Measurements from ENCODE around the gene ETV3.

DNA sequence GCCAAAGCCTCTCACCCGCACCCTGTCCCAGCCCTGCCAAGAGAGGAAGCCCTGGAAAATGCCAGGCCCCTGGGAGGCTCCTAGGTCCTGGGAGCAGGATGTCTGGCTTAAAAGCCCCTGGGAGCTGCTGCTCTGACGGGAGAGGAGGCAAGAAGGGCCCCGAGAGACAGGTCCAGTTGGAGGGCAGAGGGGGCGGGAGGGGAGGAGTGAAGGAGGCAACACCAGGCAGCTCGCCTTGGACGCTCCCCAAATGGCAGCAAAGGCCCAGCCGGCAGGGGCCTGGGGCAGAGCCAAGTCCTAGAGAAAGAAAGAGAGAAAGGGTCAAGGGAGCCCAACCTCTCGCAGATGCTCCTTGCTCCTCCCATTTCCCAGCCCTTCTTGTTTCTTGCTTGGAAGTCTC is 45.4 kb downstream of the ETV3 start:
- TF ChIP-seq, protein P1, sequence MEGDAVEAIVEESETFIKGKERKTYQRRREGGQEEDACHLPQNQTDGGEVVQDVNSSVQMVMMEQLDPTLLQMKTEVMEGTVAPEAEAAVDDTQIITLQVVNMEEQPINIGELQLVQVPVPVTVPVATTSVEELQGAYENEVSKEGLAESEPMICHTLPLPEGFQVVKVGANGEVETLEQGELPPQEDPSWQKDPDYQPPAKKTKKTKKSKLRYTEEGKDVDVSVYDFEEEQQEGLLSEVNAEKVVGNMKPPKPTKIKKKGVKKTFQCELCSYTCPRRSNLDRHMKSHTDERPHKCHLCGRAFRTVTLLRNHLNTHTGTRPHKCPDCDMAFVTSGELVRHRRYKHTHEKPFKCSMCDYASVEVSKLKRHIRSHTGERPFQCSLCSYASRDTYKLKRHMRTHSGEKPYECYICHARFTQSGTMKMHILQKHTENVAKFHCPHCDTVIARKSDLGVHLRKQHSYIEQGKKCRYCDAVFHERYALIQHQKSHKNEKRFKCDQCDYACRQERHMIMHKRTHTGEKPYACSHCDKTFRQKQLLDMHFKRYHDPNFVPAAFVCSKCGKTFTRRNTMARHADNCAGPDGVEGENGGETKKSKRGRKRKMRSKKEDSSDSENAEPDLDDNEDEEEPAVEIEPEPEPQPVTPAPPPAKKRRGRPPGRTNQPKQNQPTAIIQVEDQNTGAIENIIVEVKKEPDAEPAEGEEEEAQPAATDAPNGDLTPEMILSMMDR (IDR thresholded peaks at IDR 0.05; ENCODE audit: borderline replicate concordance, extremely low read depth, low read length, poor library complexity, severe bottlenecking), result no peak
- TF ChIP-seq EZH2 (IDR thresholded peaks at IDR 0.05; ENCODE audit: borderline replicate concordance, low read depth, low read length, severe bottlenecking), result no peak

Measured in DND-41 (cell line).